DMS53 (cell line): Measurements from ENCODE around the gene GOLGA6L7.
"Not testable (repeated sequence)": the region's sequence is repeated elsewhere in the genome, so short reads cannot be mapped to it uniquely, and the experiment has no call there.

Experiments
- DNase-seq: peaks from one replicate; lab custom pipeline; 2025; lab: John Stamatoyannopoulos, UW

GOLGA6L7 gene

GRCh38 chr15:28848521-28848920 lies at the start of gene GOLGA6L7:
Gene GOLGA6L7, minus strand, starts transcription at chr15:28848644. Its CDS starts 95 bp downstream, at chr15:28848549.
- peak; percentile 51 for DNase-seq

GRCh38 chr15:28897861-28898585 lies 49.6 kb upstream of the GOLGA6L7 start:
- DNase-seq, result no peak

GRCh38 chr15:28896951-28897350 lies 48.5 kb upstream of the GOLGA6L7 start:
- DNase-seq, result peak; percentile 57

GRCh38 chr15:28895566-28895965 lies 47.1 kb upstream of the GOLGA6L7 start:
- no peak for DNase-seq

- no peak for DNase-seq
These were observed 46.7 kb upstream of the GOLGA6L7 start for GRCh38 chr15:28895146-28895545.

- no peak for DNase-seq
These were observed 46.2 kb upstream of the GOLGA6L7 start for GRCh38 chr15:28894631-28895030.

- DNase-seq, result peak; percentile 21
These were observed 44.6 kb upstream of the GOLGA6L7 start for GRCh38 chr15:28892789-28893610.

- no peak for DNase-seq
These were observed 43.1 kb upstream of the GOLGA6L7 start for GRCh38 chr15:28891588-28891987.

GRCh38 chr15:28890711-28891495 lies 42.5 kb upstream of the GOLGA6L7 start:
- no peak for DNase-seq

- not testable (repeated sequence) for DNase-seq
These were observed 41.8 kb upstream of the GOLGA6L7 start for GRCh38 chr15:28890291-28890690.

- not testable (repeated sequence) for DNase-seq
These were observed 41.4 kb upstream of the GOLGA6L7 start for GRCh38 chr15:28889871-28890270.

GRCh38 chr15:28889346-28889745 lies 40.9 kb upstream of the GOLGA6L7 start:
- no peak for DNase-seq

- no peak for DNase-seq
These were observed 40.5 kb upstream of the GOLGA6L7 start for GRCh38 chr15:28888900-28889299.

- DNase-seq, result no peak
These were observed 40.0 kb upstream of the GOLGA6L7 start for GRCh38 chr15:28888302-28888894.

- DNase-seq, result no peak
These were observed 39.1 kb upstream of the GOLGA6L7 start for GRCh38 chr15:28887339-28888174.

GRCh38 chr15:28886431-28887338 lies 38.2 kb upstream of the GOLGA6L7 start:
- DNase-seq, result peak; percentile 51

- peak; percentile 80 for DNase-seq
These were observed 37.4 kb upstream of the GOLGA6L7 start, which contains the start of gene APBA2 for GRCh38 chr15:28885630-28886430. Gene APBA2, plus strand, starts transcription at chr15:28885974. Its CDS starts 167,911 bp downstream, at chr15:29053885.

GRCh38 chr15:28885128-28885629 lies 36.7 kb upstream of the GOLGA6L7 start:
- DNase-seq, result no peak
